HK-2 (cell line): ENCODE data around the gene LRGUK.

Experiments used
- DNase-seq: peaks from one replicate; pipeline ENCODE4 v3.0.0-alpha.2; 2018; ENCODE audit not compliant: unreplicated experiment

The LRGUK gene

GRCh38 chr7:134300988-134301387 is 173.8 kb downstream of the LRGUK start:
- no peak for DNase-seq

- no peak for DNase-seq
These were observed 174.5 kb downstream of the LRGUK start for GRCh38 chr7:134301592-134301991.

GRCh38 chr7:134302120-134302519 is 175.0 kb downstream of the LRGUK start:
- no peak for DNase-seq

GRCh38 chr7:134307320-134307719 is 180.2 kb downstream of the LRGUK start:
- no peak for DNase-seq

GRCh38 chr7:134308548-134308947 is 181.4 kb downstream of the LRGUK start:
- DNase-seq, result no peak

GRCh38 chr7:134311807-134312206 is 184.7 kb downstream of the LRGUK start:
- no peak for DNase-seq

GRCh38 chr7:134312717-134313116 is 185.6 kb downstream of the LRGUK start:
- no peak for DNase-seq

GRCh38 chr7:134313543-134313942 is 186.4 kb downstream of the LRGUK start:
- DNase-seq, result no peak
